ENCODE measurements around the gene RASAL2. TPM values are rescaled to one million over a fixed set of nuclear protein-coding genes. Genes with fewer than 3 reads are reported as not detected.

RASAL2 gene
- total RNA-seq, 1 experiment from 2014 or later: 22.2 TPM

- H2BK5ac ChIP-seq (ENCODE audit: insufficient read length, low read length): no peak overlapping the region
- no peak for DNase-seq
These were observed 80.6 kb downstream of the RASAL2 start for GRCh38 chr1:178174539-178174938.

More at GRCh38 chr1:178174539-178174938, 80.6 kb downstream of the RASAL2 start:
- H3K18ac ChIP-seq (ENCODE audit: insufficient read length, low read depth, low read length): no peak overlapping the region
- Mint-ChIP-seq H3K27me3 (ENCODE audit: low read depth) (no peaks in the 10 kb centered on the region), H3K27ac (no peak overlapping the region), H3K9me3 (no peaks in the 10 kb centered on the region), H3K36me3 (ENCODE audit: insufficient read depth in 1 of 3, low read depth in 3 of 3) (no peaks in the 10 kb centered on the region), H3K4me3 (no peak overlapping the region), H3K4me1 (peaks cover 3 to 7% of the 10 kb centered on the region in 2 experiments; a peak in 2 of 4 replicates)
- no peak overlapping the region for H3K23ac ChIP-seq (ENCODE audit: insufficient read length, low read depth, low read length)
- H3K27me3 ChIP-seq (ENCODE audit: insufficient read depth, low read length): no peaks in the 10 kb centered on the region
- H2BK12ac ChIP-seq (ENCODE audit: insufficient read length, low read depth, low read length): no peak overlapping the region
- H3K23me2 ChIP-seq (ENCODE audit: insufficient read length, low read depth, low read length, poor library complexity, severe bottlenecking): no peaks in the 10 kb centered on the region
- no peak overlapping the region for H2BK120ac ChIP-seq (ENCODE audit: low read depth, low read length, poor library complexity, severe bottlenecking)
- no peak overlapping the region for H3T11ph ChIP-seq (ENCODE audit: low read length)
- no peak overlapping the region for H3K4me2 ChIP-seq (ENCODE audit: insufficient read depth, insufficient read length, low read length)
- H3K4ac ChIP-seq (ENCODE audit: low read depth, low read length): no peak overlapping the region
- no peaks in the 10 kb centered on the region for H3K79me1 ChIP-seq (ENCODE audit: insufficient read depth, low read depth, low read length, poor library complexity, severe bottlenecking)
- H3K56ac ChIP-seq (ENCODE audit: insufficient read length, low read depth, low read length): no peak overlapping the region
- no peak overlapping the region for H2AFZ ChIP-seq (ENCODE audit: low read length)
- H4K5ac ChIP-seq (ENCODE audit: insufficient read length, low read depth, low read length): no peak overlapping the region
- H3K27ac ChIP-seq (ENCODE audit: insufficient read length, low read depth, low read length): no peak overlapping the region
- H2BK15ac ChIP-seq (ENCODE audit: low read depth, low read length): no peak overlapping the region
- no peaks in the 10 kb centered on the region; the same call in 1 of the 2 replicates for H3K4me1 ChIP-seq (ENCODE audit: insufficient read depth, low read length)
- H3K14ac ChIP-seq (ENCODE audit: insufficient read depth, low read length): no peak overlapping the region
- no peak overlapping the region for H4K91ac ChIP-seq (ENCODE audit: insufficient read length, low read depth, low read length)
- H3K9me3 ChIP-seq (ENCODE audit: control insufficient read depth, low read depth, low read length): no peaks in the 10 kb centered on the region
- peaks cover 2% of the 10 kb centered on the region; the same call in 1 of the 2 replicates for H3K79me2 ChIP-seq (ENCODE audit: insufficient read depth, low read length)
- no peaks in the 10 kb centered on the region for H4K20me1 ChIP-seq (ENCODE audit: control insufficient read depth, insufficient read depth, insufficient read length)
- no CpG with 5 or more reads among the region's 1 CpG for WGBS (ENCODE audit: extremely low coverage, insufficient read length, low lambda C conversion rate)
- H4K8ac ChIP-seq (replicated peaks; ENCODE audit: insufficient read length, low read depth, low read length): no peak overlapping the region
- no peak overlapping the region for H3K9ac ChIP-seq (ENCODE audit: extremely low read depth, insufficient read length, low read length)
- no peak for TF ChIP-seq CTCF (conservative IDR thresholded peaks at IDR 0.05)
- H2BK20ac ChIP-seq (ENCODE audit: low read depth, low read length, poor library complexity, severe bottlenecking): no peak overlapping the region
- no peak overlapping the region for H2AK5ac ChIP-seq (ENCODE audit: insufficient read length, low read length)
